AG04450 (cell line): ENCODE results near the gene IKZF1. TPM values are rescaled to one million over a fixed set of nuclear protein-coding genes. Genes with fewer than 3 reads are reported as not detected.

Experiments
- CTCF ChIA-PET: fragments of 300-600, 350-600 bp; formaldehyde crosslinking; extraction: SDS; loops from one replicate; lab custom pipeline; 2022; ENCODE audit warnings: antibody characterized with exemption, inconsistent platforms; lab: Charles Lee
- POLR2A ChIA-PET: fragments of 350-600 bp; formaldehyde crosslinking; extraction: SDS; loops from one replicate; lab custom pipeline; 2021; ENCODE audit warnings: antibody characterized with exemption, inconsistent platforms; lab: Yijun Ruan, JAX
- DNase-seq: peaks from one replicate; pipeline ENCODE4 v3.0.0-alpha.2; 2011; ENCODE audit warnings: low read depth, low spot score
- H3K27ac ChIP-seq: one replicate; pipeline ENCODE4 v1.5.1; 2012; ENCODE audit warnings: low read depth, low read length, control low read depth
- H3K27me3 ChIP-seq: one replicate; pipeline ENCODE4 v1.6.0; 2012; ENCODE audit warnings: low read length; ENCODE audit not compliant: control insufficient read depth, insufficient read depth
- H3K4me3 ChIP-seq: 2 replicates; pipeline ENCODE4 v1.5.1; 2011; ENCODE audit warnings: mild to moderate bottlenecking, low read depth, low read length, control low read depth
- H3K9me3 ChIP-seq: 2 replicates; pipeline ENCODE4 v1.5.1; 2012; ENCODE audit warnings: low read length; ENCODE audit not compliant: control insufficient read depth, insufficient read depth
- polyA plus RNA-seq: library from polyadenylated mRNA; depleted of rRNA; stranded (reverse); fragments of >200 nt; gene quantifications from 2 replicates; pipeline ENCODE4 v1.2.3, GENCODE V29; 2011
- TF ChIP-seq, protein P1 (sequence below): IDR thresholded peaks from 2 replicates; pipeline ENCODE4 v1.5.1; 2011; ENCODE audit warnings: low read depth, low read length, control low read depth, inconsistent platforms

The IKZF1 gene
- polyA plus RNA-seq, 1 experiment: not detected

DNA sequence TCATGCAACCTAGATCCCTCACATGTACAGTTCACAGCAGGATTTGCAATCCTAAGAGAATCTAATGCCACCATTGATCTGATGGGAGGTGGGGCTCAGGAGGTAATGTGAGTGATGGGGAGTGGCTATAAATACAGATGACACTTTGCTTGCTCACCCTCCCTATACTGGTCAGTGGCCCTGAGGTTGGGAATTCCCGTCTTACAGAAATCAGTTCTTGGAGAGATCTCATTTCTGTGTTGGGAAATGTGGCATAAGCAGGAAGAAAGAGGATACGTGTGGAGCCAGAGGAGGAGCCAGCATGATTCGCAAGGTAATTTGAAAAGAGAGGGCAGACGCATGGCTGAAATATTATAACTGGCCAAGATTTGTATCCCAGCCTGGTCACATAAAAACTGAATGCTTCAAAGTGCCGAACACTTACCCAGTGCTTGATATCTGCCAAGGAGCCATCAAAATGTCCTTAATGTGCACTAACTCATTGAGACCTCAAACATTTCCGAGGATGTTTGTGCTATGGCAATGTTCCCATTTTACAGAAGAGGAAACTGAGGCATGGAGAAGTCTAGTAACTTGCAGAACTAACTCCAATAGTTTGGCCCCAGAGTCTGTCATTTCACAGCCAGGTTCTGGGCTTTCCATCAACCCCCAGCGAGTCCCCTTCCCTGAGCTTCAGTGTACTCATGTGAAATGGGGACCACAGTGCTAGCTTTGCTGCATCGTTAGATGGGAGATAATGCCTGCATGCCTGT is 5.5 kb upstream of the IKZF1 start:
- Histone ChIP-seq H3K4me3 (no peak overlapping the region), H3K27me3 (peaks cover 8% of the 10 kb centered on the region), H3K9me3 (no peaks in the 10 kb centered on the region; the same call in 1 of the 2 replicates), H3K27ac (no peak overlapping the region)
- ChIA-PET CTCF (no interaction called here), POLR2A (no interaction called here)
- DNase-seq: no peak
- TF ChIP-seq, protein P1, sequence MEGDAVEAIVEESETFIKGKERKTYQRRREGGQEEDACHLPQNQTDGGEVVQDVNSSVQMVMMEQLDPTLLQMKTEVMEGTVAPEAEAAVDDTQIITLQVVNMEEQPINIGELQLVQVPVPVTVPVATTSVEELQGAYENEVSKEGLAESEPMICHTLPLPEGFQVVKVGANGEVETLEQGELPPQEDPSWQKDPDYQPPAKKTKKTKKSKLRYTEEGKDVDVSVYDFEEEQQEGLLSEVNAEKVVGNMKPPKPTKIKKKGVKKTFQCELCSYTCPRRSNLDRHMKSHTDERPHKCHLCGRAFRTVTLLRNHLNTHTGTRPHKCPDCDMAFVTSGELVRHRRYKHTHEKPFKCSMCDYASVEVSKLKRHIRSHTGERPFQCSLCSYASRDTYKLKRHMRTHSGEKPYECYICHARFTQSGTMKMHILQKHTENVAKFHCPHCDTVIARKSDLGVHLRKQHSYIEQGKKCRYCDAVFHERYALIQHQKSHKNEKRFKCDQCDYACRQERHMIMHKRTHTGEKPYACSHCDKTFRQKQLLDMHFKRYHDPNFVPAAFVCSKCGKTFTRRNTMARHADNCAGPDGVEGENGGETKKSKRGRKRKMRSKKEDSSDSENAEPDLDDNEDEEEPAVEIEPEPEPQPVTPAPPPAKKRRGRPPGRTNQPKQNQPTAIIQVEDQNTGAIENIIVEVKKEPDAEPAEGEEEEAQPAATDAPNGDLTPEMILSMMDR: no peak

DNA sequence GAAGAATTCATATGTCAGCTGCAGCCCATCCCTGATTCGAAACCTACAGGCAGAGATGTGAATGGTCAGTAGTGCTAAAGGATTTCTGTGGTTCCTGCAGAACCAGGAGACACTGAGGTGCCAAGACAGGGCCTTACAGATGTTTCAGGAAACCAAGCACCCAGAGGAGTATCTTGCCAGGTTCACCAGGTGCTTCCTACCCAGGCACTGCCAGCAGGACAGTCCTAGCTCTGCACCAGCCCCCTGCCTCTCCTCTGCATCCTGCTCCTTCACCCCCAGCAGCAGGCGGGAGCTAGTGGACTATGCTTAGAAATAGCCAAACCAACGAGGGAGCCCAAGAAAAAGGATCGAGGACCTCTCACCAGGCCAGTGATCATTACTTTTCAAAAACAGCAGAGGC is 4.2 kb upstream of the IKZF1 start:
- ChIA-PET POLR2A (no interaction called here), CTCF (no interaction called here)
- Histone ChIP-seq H3K27me3 (peaks cover 13% of the 10 kb centered on the region), H3K4me3 (no peak overlapping the region), H3K27ac (no peak overlapping the region), H3K9me3 (no peaks in the 10 kb centered on the region; the same call in 1 of the 2 replicates)
- TF ChIP-seq, protein P1: no peak
- no peak for DNase-seq

DNA sequence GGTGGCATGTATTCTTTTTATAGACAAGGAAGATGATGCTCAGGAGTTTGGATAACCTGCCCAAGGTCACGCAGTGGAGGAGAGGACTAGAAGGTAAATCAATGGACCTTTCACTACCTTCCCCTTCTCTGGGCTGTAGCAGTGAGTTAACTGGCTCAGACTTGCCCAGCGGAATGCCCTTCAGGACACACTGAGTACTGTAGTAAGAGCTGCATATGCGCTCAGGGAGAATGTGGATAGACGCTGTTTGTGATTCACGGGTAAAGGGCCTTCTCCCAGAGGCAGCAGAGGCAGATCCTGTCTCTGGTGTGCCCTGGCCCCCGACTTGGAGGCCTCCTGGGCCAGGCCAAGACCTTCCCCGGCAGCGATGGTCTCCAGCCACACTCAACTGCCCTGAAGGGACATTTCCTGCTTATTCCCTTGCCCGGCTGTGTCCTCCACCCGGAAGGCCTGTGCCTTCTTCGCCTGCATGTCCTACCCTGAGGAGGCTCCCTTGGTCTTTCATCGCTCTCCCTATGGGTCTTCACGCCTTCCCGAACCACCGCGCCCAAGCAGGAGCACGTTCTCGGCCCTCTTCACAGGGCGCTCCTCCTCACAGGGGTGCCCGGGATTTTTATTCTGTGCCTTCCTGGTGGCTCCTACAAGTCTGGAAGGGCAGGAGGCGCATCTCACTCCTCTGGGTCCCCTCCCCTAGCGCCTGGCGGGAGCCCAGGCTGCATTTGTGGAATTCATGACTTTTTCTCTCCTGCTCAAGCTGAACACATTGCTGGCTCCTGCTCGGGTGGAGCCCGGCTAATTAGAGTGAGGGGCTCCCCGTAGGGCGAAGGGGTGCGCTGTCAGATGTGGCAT is 1.8 kb upstream of the IKZF1 start:
- TF ChIP-seq, protein P1: no peak
- ChIA-PET CTCF (no interaction called here), POLR2A (no interaction called here)
- DNase-seq: no peak
- Histone ChIP-seq H3K27ac (no peak overlapping the region), H3K4me3 (no peak overlapping the region), H3K27me3 (peaks cover 18% of the 10 kb centered on the region), H3K9me3 (no peaks in the 10 kb centered on the region; the same call in 1 of the 2 replicates)

DNA sequence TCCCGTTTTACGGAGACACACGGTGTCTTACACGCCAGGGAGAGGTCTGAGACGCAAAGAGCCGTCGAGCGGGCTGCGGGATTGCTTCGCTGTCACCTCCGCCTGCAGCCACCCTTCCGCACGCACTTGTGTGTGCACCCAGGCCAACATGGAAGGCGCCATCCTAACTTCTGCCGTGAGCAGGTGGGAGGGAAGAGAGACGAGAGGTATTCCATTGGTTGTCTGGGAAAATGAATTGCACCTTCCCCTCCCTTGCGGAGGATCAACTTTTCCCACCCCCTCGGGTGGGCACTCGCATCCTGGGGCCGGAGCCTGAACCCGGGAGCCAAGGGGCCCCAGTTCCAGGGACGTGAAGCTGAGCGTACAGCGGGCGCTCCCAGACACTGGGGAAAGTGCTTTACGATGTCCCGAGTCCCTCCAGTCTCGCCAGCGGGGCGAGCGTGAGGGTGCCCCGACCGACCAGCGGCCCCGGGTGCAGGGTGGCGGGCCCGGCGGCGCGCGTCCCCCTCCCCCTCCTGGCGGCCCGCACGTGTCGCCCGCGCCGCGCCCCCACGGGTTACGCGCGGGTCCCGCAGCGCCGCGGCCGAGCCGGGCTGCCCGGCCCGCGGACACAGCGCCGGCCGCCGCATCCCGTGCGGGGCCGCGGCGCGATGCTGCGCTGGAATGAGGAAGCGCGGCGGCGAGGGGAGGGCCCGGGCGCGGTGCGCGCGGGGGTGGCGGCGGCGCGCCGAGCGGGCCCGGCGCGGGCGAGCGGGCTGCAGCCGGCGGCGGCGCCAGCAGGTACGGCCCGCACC is 984 bp upstream of the IKZF1 start:
- peaks cover 18% of the 10 kb centered on the region for H3K27me3 ChIP-seq
- TF ChIP-seq, protein P1: no peak
- ChIA-PET CTCF (no interaction called here), POLR2A (no interaction called here)
- no peak overlapping the region for H3K4me3 ChIP-seq
- DNase-seq: no peak
- no peak overlapping the region for H3K27ac ChIP-seq
- H3K9me3 ChIP-seq: no peaks in the 10 kb centered on the region; the same call in 1 of the 2 replicates
